SH-SY5Y (cell line): Measurements from ENCODE around the gene LEFTY2.

Source experiments
- GATA2 ChIP-seq: IDR thresholded peaks from 2 replicates; pipeline ENCODE4 v1.6.1; 2011; ENCODE audit warnings: mild to moderate bottlenecking, low read depth, low read length
- GATA3 ChIP-seq: IDR thresholded peaks from 2 replicates; pipeline ENCODE4 v1.6.1; 2011; ENCODE audit warnings: low read depth, mild to moderate bottlenecking, low read length, moderate library complexity

GRCh38 chr1:225972344-225973152 is 31.5 kb upstream of the LEFTY2 start:
- TF ChIP-seq GATA2 (no peak), GATA3 (no peak)
